T-helper 22 cell (primary cell): ENCODE measurements around the gene DDX25.

Experiments
- DNase-seq: peaks from one replicate; pipeline ENCODE4 v3.0.0-alpha.2; 2020; ENCODE audit warnings: low read depth

DDX25 gene

GRCh38 chr11:125950696-125951651, 46.7 kb downstream of the DDX25 start:
- DNase-seq: no peak

- DNase-seq: no peak
Measured at GRCh38 chr11:125951731-125952130, 47.4 kb downstream of the DDX25 start.

DNA sequence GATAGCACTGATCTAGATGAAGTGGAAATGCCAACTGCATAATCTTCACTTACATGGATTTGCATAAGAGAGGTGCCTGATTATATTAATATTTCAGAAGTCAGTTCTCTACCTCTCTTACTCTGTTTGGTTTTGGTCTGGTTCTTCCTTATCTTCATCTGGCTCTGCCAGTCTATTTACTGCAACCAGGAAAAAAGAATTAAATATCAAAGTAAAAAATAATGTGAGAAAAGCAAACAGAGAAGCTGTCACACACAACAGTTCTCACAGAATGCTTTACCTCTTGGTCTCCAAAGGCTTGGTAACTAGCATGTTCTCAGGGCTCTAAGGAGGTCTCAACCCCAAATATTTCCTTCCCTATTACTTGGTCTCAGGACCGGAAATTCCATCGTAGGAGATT, 48.3 kb downstream of the DDX25 start:
- no peak for DNase-seq

GRCh38 chr11:125952973-125953372, 48.7 kb downstream of the DDX25 start:
- no peak for DNase-seq

- no peak for DNase-seq
Measured at GRCh38 chr11:125953401-125953935, 49.2 kb downstream of the DDX25 start.

GRCh38 chr11:125954123-125954944, 50.0 kb downstream of the DDX25 start:
- no peak for DNase-seq

- DNase-seq: no peak
Measured at GRCh38 chr11:125954945-125955640, 50.8 kb downstream of the DDX25 start.

DNA sequence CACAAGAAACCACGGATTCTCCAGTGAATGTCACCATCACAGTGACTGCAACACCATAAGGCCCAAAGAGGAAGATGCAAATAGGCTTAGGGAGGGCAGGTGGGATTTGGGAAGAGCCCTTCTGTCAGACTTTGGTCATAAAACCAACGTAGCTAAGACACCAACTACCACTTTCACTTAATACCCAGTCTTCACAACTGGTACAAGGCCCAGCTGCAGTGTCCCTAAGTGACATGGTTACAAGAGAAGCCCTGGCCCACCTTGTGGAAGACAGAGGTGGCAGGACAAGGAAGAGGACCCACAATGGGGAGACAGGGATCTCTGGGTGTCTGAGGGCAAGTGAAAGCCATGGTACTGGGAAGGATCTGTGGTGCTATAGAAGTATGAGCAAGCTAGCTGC, 51.5 kb downstream of the DDX25 start:
- no peak for DNase-seq

GRCh38 chr11:125956391-125957134, 52.3 kb downstream of the DDX25 start:
- DNase-seq: no peak

GRCh38 chr11:125957618-125958332, 53.5 kb downstream of the DDX25 start:
- DNase-seq: no peak

DNA sequence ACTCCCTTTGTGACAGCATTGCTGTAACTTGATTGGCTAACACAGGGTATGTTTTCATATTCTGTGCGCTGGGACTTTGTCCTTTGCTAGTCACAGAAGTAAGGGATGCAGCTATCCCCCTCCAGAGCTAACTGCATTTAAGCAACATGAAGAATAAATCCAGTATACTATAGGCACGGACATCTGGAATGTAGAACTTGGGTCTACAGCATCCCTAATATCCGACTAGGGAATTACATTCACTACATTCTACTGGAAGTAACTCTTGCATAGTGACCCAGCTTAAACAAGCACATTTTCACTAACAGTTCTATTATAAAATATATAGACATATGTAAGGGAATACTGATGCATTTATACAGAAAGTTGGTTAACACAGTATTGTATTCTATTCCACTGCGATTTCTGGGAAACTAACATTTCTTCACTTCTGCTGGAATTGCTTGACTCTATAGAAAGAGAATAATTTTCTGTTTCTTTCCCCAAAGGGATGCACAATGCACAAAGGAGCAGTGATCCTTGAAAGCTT, 54.6 kb downstream of the DDX25 start:
- no peak for DNase-seq

- no peak for DNase-seq
Measured at GRCh38 chr11:125959511-125959910, 55.2 kb downstream of the DDX25 start.

- no peak for DNase-seq
Measured at GRCh38 chr11:125959931-125960330, 55.6 kb downstream of the DDX25 start.

GRCh38 chr11:125960771-125961170, 56.5 kb downstream of the DDX25 start:
- no peak for DNase-seq

DNA sequence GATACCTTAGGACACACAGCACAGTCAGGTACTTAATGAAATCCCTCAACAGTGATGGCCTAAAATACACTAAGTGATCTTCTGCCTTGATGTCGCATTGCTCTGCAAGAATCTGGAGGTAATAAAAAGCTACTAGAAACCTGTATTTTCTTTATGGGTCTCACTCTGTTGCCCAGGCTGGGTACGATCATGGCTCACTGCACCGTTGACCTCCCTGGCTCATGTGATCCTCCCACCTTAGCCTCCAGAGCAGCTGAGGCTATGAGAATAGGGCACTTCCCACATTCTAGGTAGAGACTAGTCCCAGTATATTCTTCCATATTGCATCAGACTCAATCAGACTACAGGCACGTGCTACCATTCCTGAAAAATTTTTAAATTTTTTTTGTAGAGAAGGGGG, 63.2 kb downstream of the DDX25 start:
- no peak for DNase-seq

DNA sequence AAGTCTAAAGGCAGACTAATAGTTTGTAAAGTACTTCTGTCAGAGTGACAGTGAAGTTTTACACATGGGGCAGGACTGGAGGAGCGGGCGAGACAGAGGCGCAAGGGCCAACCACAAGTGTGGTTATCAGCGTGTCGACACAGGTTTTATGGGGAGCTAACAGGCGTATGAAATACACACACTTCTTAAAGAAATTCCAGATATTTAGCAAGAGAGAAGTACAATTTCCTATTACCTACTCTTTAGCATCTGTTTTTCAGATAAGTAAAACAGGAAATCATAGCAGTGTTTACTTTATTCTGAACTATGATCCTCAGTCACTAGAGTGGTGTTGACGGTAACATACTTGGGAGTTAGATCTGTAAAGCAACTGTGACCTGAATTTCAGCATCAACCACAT, 64.0 kb downstream of the DDX25 start:
- DNase-seq: no peak

- no peak for DNase-seq
Measured at GRCh38 chr11:125971618-125972017, 67.3 kb downstream of the DDX25 start.

GRCh38 chr11:125974284-125974683, 70.0 kb downstream of the DDX25 start:
- DNase-seq: no peak

- DNase-seq: no peak
Measured at GRCh38 chr11:125975634-125976033, 71.3 kb downstream of the DDX25 start.

DNA sequence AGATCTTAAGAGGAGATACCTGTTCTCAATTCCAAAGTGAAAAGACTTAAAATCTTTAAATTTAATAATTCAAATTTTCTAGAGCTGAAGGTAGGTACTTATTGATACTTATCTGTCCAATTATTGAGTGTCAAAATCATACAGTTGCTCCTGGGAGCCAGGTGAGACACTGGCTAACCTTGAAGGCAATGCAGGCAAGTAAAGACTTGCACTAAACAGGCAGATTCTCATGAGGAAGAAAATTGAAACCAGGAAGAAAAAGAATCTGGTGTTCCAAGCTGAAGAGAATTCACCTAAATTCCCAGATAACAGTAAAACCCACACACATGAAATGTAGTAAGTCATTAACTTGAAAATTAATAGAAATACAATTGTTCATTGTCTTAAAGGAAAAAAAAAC, 71.8 kb downstream of the DDX25 start:
- no peak for DNase-seq
